H9 (cell line): ENCODE data around the gene TRIO. TPM values are rescaled to one million over a fixed set of nuclear protein-coding genes. Genes with fewer than 3 reads are reported as not detected.

Source experiments
- DNase-seq: peaks from one replicate; pipeline ENCODE4 v3.0.0-alpha.2; 2017
- H2AFZ ChIP-seq: one replicate; pipeline ENCODE4 v1.6.1; 2013; ENCODE audit warnings: mild to moderate bottlenecking, low read length, control low read depth, moderate library complexity
- H2AK5ac ChIP-seq: 2 replicates; pipeline ENCODE4 v1.6.1; 2013; ENCODE audit warnings: low read length, control low read depth, mixed read lengths; ENCODE audit not compliant: insufficient read length
- H2BK120ac ChIP-seq: one replicate; pipeline ENCODE4 v1.6.1; 2013; ENCODE audit warnings: low read depth, mild to moderate bottlenecking, low read length, control low read depth, inconsistent platforms; ENCODE audit not compliant: poor library complexity, severe bottlenecking
- H2BK12ac ChIP-seq: 2 replicates; pipeline ENCODE4 v1.6.1; 2013; ENCODE audit warnings: low read length, control low read depth, mixed read lengths, low read depth; ENCODE audit not compliant: insufficient read length
- H2BK15ac ChIP-seq: 2 replicates; pipeline ENCODE4 v1.6.1; 2013; ENCODE audit warnings: low read depth, low read length, control low read depth
- H2BK20ac ChIP-seq: one replicate; pipeline ENCODE4 v1.6.1; 2013; ENCODE audit warnings: low read depth, mild to moderate bottlenecking, low read length, control low read depth, inconsistent platforms; ENCODE audit not compliant: poor library complexity, severe bottlenecking
- H2BK5ac ChIP-seq: 2 replicates; pipeline ENCODE4 v1.6.1; 2013; ENCODE audit warnings: low read length, control low read depth, mixed read lengths; ENCODE audit not compliant: insufficient read length
- H3K14ac ChIP-seq: 2 replicates; pipeline ENCODE4 v1.6.1; 2013; ENCODE audit warnings: low read length, control low read depth; ENCODE audit not compliant: insufficient read depth
- H3K18ac ChIP-seq: 2 replicates; pipeline ENCODE4 v1.6.1; 2013; ENCODE audit warnings: low read depth, mild to moderate bottlenecking, mixed read lengths, low read length, control low read depth; ENCODE audit not compliant: insufficient read length
- H3K23ac ChIP-seq: 2 replicates; pipeline ENCODE4 v1.6.1; 2013; ENCODE audit warnings: low read length, control low read depth, mixed read lengths, low read depth; ENCODE audit not compliant: insufficient read length
- H3K23me2 ChIP-seq: 2 replicates; pipeline ENCODE4 v1.6.1; 2013; ENCODE audit warnings: low read depth, mild to moderate bottlenecking, mixed read lengths, low read length, control low read depth; ENCODE audit not compliant: insufficient read length, poor library complexity, severe bottlenecking
- H3K27ac ChIP-seq: 2 replicates; pipeline ENCODE4 v1.5.1; 2013; ENCODE audit warnings: low read length, control low read depth, mixed read lengths, low read depth; ENCODE audit not compliant: insufficient read length
- H3K27me3 ChIP-seq: 2 replicates; pipeline ENCODE4 v1.6.1; 2013; ENCODE audit warnings: low read length, control low read depth, inconsistent platforms; ENCODE audit not compliant: insufficient read depth
- H3K4ac ChIP-seq: 2 replicates; pipeline ENCODE4 v1.6.1; 2013; ENCODE audit warnings: low read depth, mild to moderate bottlenecking, control low read depth, inconsistent platforms, low read length, moderate library complexity
- H3K4me1 ChIP-seq: 2 replicates; pipeline ENCODE4 v1.6.1; 2013; ENCODE audit warnings: low read length, control low read depth, inconsistent platforms; ENCODE audit not compliant: insufficient read depth
- H3K4me2 ChIP-seq: 2 replicates; pipeline ENCODE4 v1.6.1; 2013; ENCODE audit warnings: low read length, control low read depth, mixed read lengths; ENCODE audit not compliant: insufficient read length, insufficient read depth
- H3K56ac ChIP-seq: 2 replicates; pipeline ENCODE4 v1.6.1; 2013; ENCODE audit warnings: low read depth, mild to moderate bottlenecking, mixed read lengths, low read length, control low read depth; ENCODE audit not compliant: insufficient read length
- H3K79me1 ChIP-seq: 2 replicates; pipeline ENCODE4 v1.6.1; 2013; ENCODE audit warnings: low read depth, mild to moderate bottlenecking, moderate library complexity, low read length, control low read depth, inconsistent platforms; ENCODE audit not compliant: insufficient read depth, poor library complexity, severe bottlenecking
- H3K79me2 ChIP-seq: 2 replicates; pipeline ENCODE4 v1.6.1; 2013; ENCODE audit warnings: low read length, control low read depth, inconsistent platforms; ENCODE audit not compliant: insufficient read depth
- H3K9ac ChIP-seq: 2 replicates; pipeline ENCODE4 v1.6.1; 2013; ENCODE audit warnings: low read length, control low read depth, mixed read lengths; ENCODE audit not compliant: insufficient read length; ENCODE audit errors: extremely low read depth
- H3K9me3 ChIP-seq: one replicate; pipeline ENCODE4 v1.6.1; 2013; ENCODE audit warnings: low read depth, low read length, inconsistent platforms; ENCODE audit not compliant: control insufficient read depth
- H3T11ph ChIP-seq: one replicate; pipeline ENCODE4 v1.6.1; 2013; ENCODE audit warnings: mild to moderate bottlenecking, low read length, control low read depth, inconsistent platforms
- H4K20me1 ChIP-seq: one replicate; pipeline ENCODE4 v1.6.1; 2013; ENCODE audit not compliant: control insufficient read depth, insufficient read length, insufficient read depth
- H4K5ac ChIP-seq: 2 replicates; pipeline ENCODE4 v1.6.1; 2013; ENCODE audit warnings: low read depth, mild to moderate bottlenecking, mixed read lengths, low read length, control low read depth; ENCODE audit not compliant: insufficient read length
- H4K8ac ChIP-seq: replicated peaks from 2 replicates; pipeline ENCODE4 v1.6.1; 2013; ENCODE audit warnings: low read length, control low read depth, mixed read lengths, low read depth; ENCODE audit not compliant: insufficient read length
- H4K91ac ChIP-seq: 2 replicates; pipeline ENCODE4 v1.6.1; 2013; ENCODE audit warnings: low read depth, mild to moderate bottlenecking, moderate library complexity, mixed read lengths, low read length, control low read depth; ENCODE audit not compliant: insufficient read length
- H3K27ac Mint-ChIP-seq, 3 experiments: 2 replicates in 2 of 3; 3 replicates in 1 of 3; pipeline ENCODE4 v1.8.0; 2020 to 2021; ENCODE audit warnings: mixed read lengths in 3 of 3, mild to moderate bottlenecking in 1 of 3, moderate library complexity in 1 of 3
- H3K27me3 Mint-ChIP-seq: 2 replicates; pipeline ENCODE4 v1.8.0; 2021; ENCODE audit warnings: low read depth, mild to moderate bottlenecking, moderate library complexity, mixed read lengths
- H3K36me3 Mint-ChIP-seq, 3 experiments: 2 replicates in 2 of 3; 3 replicates in 1 of 3; pipeline ENCODE4 v1.8.0; 2020 to 2021; ENCODE audit warnings: low read depth in 3 of 3, mixed read lengths in 3 of 3; ENCODE audit not compliant: insufficient read depth in 1 of 3
- H3K4me1 Mint-ChIP-seq, 2 experiments: 2 replicates each; pipeline ENCODE4 v1.8.0; 2020; ENCODE audit warnings: mixed read lengths in 2 of 2
- H3K4me3 Mint-ChIP-seq, 2 experiments: 2 replicates in 1 of 2; 3 replicates in 1 of 2; pipeline ENCODE4 v1.8.0; 2020 to 2021; ENCODE audit warnings: mild to moderate bottlenecking in 2 of 2, mixed read lengths in 2 of 2, moderate library complexity in 1 of 2
- H3K9me3 Mint-ChIP-seq, 2 experiments: 2 replicates in 1 of 2; 3 replicates in 1 of 2; pipeline ENCODE4 v1.8.0; 2020; ENCODE audit warnings: mild to moderate bottlenecking in 2 of 2, mixed read lengths in 2 of 2, moderate library complexity in 1 of 2
- CTCF ChIP-seq: fragments of 200-600 bp; sonication (generic); conservative IDR thresholded peaks from 3 replicates; pipeline ENCODE4 v1.8.0; 2021; ENCODE audit warnings: antibody characterized with exemption, mild to moderate bottlenecking
- WGBS: extraction: QIAGEN DNeasy Blood & Tissue Kit; methylation state at CpG from one replicate; pipeline ENCODE4 v1.1.7; 2013; ENCODE audit warnings: missing lambda C conversion rate, low lambda C conversion rate, mixed read lengths; ENCODE audit not compliant: insufficient read length; ENCODE audit errors: extremely low coverage; 5-methylcytosine and 5-hydroxymethylcytosine counted together
- total RNA-seq: library from RNA; stranded (reverse); gene quantifications from 2 replicates; pipeline ENCODE4 v1.2.1, GENCODE V29; 2021

Gene TRIO
- total RNA-seq, 1 experiment from 2014 or later, result 87.8 TPM

DNA sequence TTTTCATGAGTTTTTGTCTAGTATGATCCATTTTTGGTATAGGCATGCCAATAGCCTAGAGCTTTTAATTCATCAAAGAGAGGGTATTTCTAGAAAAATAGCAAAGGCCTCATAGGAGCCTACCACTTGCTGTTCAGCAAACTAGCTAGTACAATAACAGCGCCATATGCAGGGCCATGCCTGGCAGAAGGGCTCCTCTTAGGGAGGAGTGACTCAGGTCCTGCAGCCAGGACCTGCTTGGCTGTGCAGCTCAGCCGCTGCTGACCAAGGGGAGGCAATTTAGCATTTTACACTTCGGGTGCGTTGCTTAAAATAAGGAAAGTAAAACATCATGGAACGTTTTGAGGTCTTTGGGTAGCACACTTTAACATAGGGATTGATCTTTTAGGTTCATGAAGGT lies 100.6 kb downstream of the TRIO start:
- Histone ChIP-seq H3K23ac (no peak overlapping the region), H3K4me2 (no peak overlapping the region), H3K79me1 (peaks cover 2% of the 10 kb centered on the region), H3K27me3 (no peaks in the 10 kb centered on the region), H3K4ac (no peak overlapping the region), H3K9me3 (no peaks in the 10 kb centered on the region), H4K8ac (no peak overlapping the region), H2BK15ac (no peak overlapping the region), H3K4me1 (peaks cover 6% of the 10 kb centered on the region), H3K27ac (no peak overlapping the region), H2BK20ac (no peak overlapping the region), H2BK5ac (no peak overlapping the region), H2BK120ac (no peak overlapping the region), H3K14ac (no peak overlapping the region), H4K91ac (no peak overlapping the region), H3K9ac (no peak overlapping the region), H4K20me1 (no peaks in the 10 kb centered on the region), H3K56ac (no peak overlapping the region), H3K18ac (no peak overlapping the region), H2AFZ (no peak overlapping the region), H2BK12ac (no peak overlapping the region), H3K79me2 (peaks cover 22% of the 10 kb centered on the region; the same call in 1 of the 2 replicates), H2AK5ac (no peak overlapping the region), H3T11ph (no peak overlapping the region), H4K5ac (no peak overlapping the region), H3K23me2 (no peaks in the 10 kb centered on the region)
- Mint-ChIP-seq H3K9me3 (no peaks in the 10 kb centered on the region), H3K4me1 (peaks cover 53 to 66% of the 10 kb centered on the region in 2 experiments), H3K4me3 (no peak overlapping the region), H3K27me3 (no peaks in the 10 kb centered on the region), H3K36me3 (no peaks in the 10 kb centered on the region), H3K27ac (peak overlapping the region in 1 of 3 experiments; percentile 13; a peak in 1 of 7 replicates)
- DNase-seq, result no peak
- no CpG with 5 or more reads among the region's 5 CpGs for WGBS
- TF ChIP-seq CTCF, result no peak
